ENCODE results near the gene DKK1. TPM values are rescaled to one million over a fixed set of nuclear protein-coding genes. Genes with fewer than 3 reads are reported as not detected.

DKK1 gene
- total and polyA plus RNA-seq, 2 of the 13 experiments (the other 11 are each of a cell fraction or from before 2014, with no cell fraction given): 123 to 262 TPM

- H3K9me3 ChIP-seq (ENCODE audit: low read length): no peaks in the 10 kb centered on the region
- in situ Hi-C loops (cut with HindIII; ENCODE audit: extremely low pct_ligation_motif_present, low pct_unique_long_range_greater_than_20kb) (no loop called here), intact Hi-C loops (cut with micrococcal nuclease; ENCODE audit: unreplicated experiment) (no loop called here)
- ChIA-PET POLR2A (no interaction called here), CTCF (ENCODE audit: low intra/inter-chr PET ratio, low total read pairs) (no interaction called here)
- H3K4me3 ChIP-seq (replicated peaks in 1 of 3; ENCODE audit: insufficient read depth in 1 of 3, low read depth in 2 of 3, low read length in 3 of 3): no peak overlapping the region
- H2AFZ ChIP-seq (ENCODE audit: low read length): peak overlapping the region; percentile 2
- H3K4me1 ChIP-seq (ENCODE audit: insufficient read depth, low read length): peaks cover 43% of the 10 kb centered on the region
- FAIRE-seq: peak; percentile 73
- no peaks in the 10 kb centered on the region for H3K27me3 ChIP-seq (ENCODE audit: control insufficient read depth in 1 of 2, insufficient read depth in 2 of 2, low read length in 2 of 2)
- no TSS peak for BruUV-seq (replicated peaks)
- no peaks in the 10 kb centered on the region for H3K79me2 ChIP-seq (ENCODE audit: insufficient read depth, low read length)
- peak; percentile 95 for ATAC-seq
- H3K27ac ChIP-seq (ENCODE audit: extremely low read length, insufficient read depth, low read length): peak overlapping the region; percentile 52
- peak overlapping the region; percentile 6 for H3K4me2 ChIP-seq (ENCODE audit: low read depth, low read length)
- DNase-seq (ENCODE audit: low spot score): peak; percentile 88
- no peaks in the 10 kb centered on the region for H4K20me1 ChIP-seq (ENCODE audit: insufficient read depth, low read length)
- no peaks in the 10 kb centered on the region for H3K36me3 ChIP-seq (replicated peaks in 1 of 2; ENCODE audit: control insufficient read depth in 1 of 2, insufficient read depth in 2 of 2, low read length in 2 of 2)
- WGBS (ENCODE audit: low lambda C conversion rate): 0% methylated on average over 1 of the region's 1 CpG
- no peak overlapping the region for H3K9ac ChIP-seq (ENCODE audit: insufficient read depth, low read depth, low read length)
- TF ChIP-seq SAP130 (CRISPR knock-in tag; IDR thresholded peaks at IDR 0.05; ENCODE audit: low read depth) (peak; percentile 45; the same call in 1 of the 2 replicates), RFX1 (IDR thresholded peaks at IDR 0.05) (no peak), BRCA1 (CRISPR knock-in tag; IDR thresholded peaks at IDR 0.05) (no peak), PREB (CRISPR knock-in tag; IDR thresholded peaks at IDR 0.05) (no peak), JDP2 (CRISPR knock-in tag; IDR thresholded peaks at IDR 0.05; ENCODE audit: borderline replicate concordance) (no peak), ZNF547 (CRISPR knock-in tag; IDR thresholded peaks at IDR 0.05) (no peak), ZNF75D (CRISPR knock-in tag; IDR thresholded peaks at IDR 0.05; ENCODE audit: borderline replicate concordance) (no peak), ZNF580 (CRISPR knock-in tag; IDR thresholded peaks at IDR 0.05; ENCODE audit: borderline replicate concordance, low read depth) (no peak), HIC2 (CRISPR knock-in tag; IDR thresholded peaks at IDR 0.05; ENCODE audit: low read depth) (no peak), HNRNPH1 (optimal IDR thresholded peaks at IDR 0.05; ENCODE audit: low read depth, low read length) (no peak), ZNF383 (CRISPR knock-in tag; IDR thresholded peaks at IDR 0.05; ENCODE audit: borderline replicate concordance) (no peak), FOXA1 (IDR thresholded peaks at IDR 0.05) (no peak), FOXA1 (CRISPR knock-in tag; IDR thresholded peaks at IDR 0.05) (peak; percentile 51), PAX8 (CRISPR knock-in tag; IDR thresholded peaks at IDR 0.05; ENCODE audit: borderline replicate concordance) (no peak), NR2F6 (IDR thresholded peaks at IDR 0.05) (peak; percentile 54), NR2F6 (CRISPR knock-in tag; IDR thresholded peaks at IDR 0.05) (peak; percentile 63), PHB2 (IDR thresholded peaks at IDR 0.05; ENCODE audit: partially characterized antibody) (no peak), TBX2 (CRISPR knock-in tag; IDR thresholded peaks at IDR 0.05; ENCODE audit: borderline replicate concordance) (peak; percentile 55; the same call in 1 of the 2 replicates), ZNF570 (CRISPR knock-in tag; IDR thresholded peaks at IDR 0.05; ENCODE audit: borderline replicate concordance) (no peak), ELF3 (CRISPR knock-in tag; IDR thresholded peaks at IDR 0.05) (peak; percentile 39; the same call in 1 of the 2 replicates), ARNT2 (CRISPR knock-in tag; IDR thresholded peaks at IDR 0.05; ENCODE audit: low read depth) (no peak), XBP1 (CRISPR knock-in tag; IDR thresholded peaks at IDR 0.05) (no peak), NFE2 (CRISPR knock-in tag; IDR thresholded peaks at IDR 0.05) (no peak), ZNF841 (CRISPR knock-in tag; IDR thresholded peaks at IDR 0.05; ENCODE audit: borderline replicate concordance) (no peak), ZBTB37 (CRISPR knock-in tag; IDR thresholded peaks at IDR 0.05) (no peak)
Measured at GRCh38 chr10:52353960-52354394, 39.9 kb downstream of the DKK1 start.

Measured in HepG2 (cell line).